Endometrial microvascular endothelial cells (primary cell): Measurements from ENCODE around the gene GPR78. TPM values are rescaled to one million over a fixed set of nuclear protein-coding genes. Genes with fewer than 3 reads are reported as not detected.
"Not testable (repeated sequence)": the region's sequence is repeated elsewhere in the genome, so short reads cannot be mapped to it uniquely, and the experiment has no call there.

Source experiments
- in situ Hi-C: cut with HindIII; loops from 2 replicates; pipeline ENCODE4 v1.10.0; 2017; ENCODE audit warnings: low sequenced_read_pairs, low pct_unique_long_range_greater_than_20kb; ENCODE audit errors: inconsistent ontology term
- total RNA-seq: library from RNA; depleted of rRNA; stranded (reverse); fragments of >200 nt; gene quantifications from one replicate; pipeline ENCODE4 v1.2.3, GENCODE V29; 2015; ENCODE audit errors: inconsistent ontology term

GPR78 gene
- total RNA-seq, 1 donor from 2014 or later: not detected

DNA sequence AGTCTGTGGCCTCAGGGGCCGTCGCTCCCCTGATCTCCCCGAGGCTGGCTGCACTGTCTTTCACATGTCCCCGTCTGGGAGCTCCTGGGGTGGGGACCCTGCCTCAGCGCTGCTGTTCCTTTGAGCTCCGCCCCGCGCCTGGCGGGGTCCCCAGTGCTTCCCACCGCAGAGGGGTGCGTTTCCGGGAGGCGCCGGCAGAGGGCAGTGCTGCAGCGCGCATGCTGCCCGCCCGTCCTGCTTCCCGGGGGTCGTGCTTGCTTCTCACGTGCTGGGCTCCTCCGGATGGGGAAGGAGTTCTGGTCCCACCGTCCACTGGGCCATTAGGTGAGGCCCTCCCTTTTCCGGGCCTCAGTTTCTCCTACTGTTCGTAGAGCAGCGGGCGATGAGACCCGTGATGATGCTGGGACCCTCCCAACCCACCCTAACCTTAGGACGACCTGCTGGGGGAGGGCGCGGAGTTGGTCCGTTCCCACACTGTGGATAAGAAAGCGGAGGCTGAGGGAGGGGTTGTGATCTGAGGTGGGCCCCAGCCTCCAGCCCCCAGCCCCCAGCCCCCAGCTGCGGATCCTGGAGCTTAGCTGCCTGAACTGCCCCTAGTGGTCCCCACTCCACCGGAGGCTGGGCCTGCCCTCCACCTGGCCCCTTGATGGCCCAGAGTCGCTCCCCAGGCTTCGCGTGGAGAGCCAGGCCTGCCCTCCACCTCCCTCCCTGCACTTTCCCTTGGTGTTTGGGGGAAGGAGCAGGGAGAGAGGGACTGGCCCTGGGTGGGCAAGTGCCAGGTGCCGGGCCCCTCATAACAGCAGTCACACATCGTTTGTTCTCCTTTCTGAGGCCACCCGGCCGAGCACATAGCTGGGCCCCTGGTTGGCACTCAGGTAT, 27.6 kb downstream of the GPR78 start:
- in situ Hi-C loops: no loop called here

DNA sequence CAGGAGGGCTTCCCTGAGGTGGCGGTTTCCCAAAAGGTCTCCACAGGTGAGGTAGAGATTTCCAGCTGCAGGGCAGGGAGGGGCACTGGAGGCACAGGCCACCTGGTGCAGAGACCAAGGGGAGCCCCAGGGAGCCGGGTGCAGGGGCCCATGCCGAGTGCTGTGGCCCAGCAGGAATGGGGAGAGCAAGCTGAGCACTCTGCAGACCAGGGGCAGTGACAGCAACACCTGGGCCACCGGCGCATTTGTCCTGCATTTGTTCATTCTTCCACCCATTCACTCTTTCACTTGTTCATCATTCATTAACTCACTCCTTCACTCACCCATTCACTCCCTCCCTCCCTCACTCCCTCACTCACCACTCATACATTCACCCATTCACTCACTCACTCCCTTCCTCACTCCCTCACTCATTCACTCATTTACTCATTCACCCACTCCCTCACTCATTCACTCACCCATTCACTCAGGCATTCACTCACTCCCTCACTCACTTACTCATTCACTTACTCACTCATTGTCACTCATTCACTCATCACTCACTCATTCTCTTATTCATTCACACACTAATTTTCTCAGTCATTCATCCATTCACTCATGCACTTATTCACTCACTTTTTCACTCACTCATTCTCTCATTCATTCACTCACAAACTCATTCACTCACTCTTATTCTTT, 28.7 kb downstream of the GPR78 start:
- in situ Hi-C loops: no loop called here

DNA sequence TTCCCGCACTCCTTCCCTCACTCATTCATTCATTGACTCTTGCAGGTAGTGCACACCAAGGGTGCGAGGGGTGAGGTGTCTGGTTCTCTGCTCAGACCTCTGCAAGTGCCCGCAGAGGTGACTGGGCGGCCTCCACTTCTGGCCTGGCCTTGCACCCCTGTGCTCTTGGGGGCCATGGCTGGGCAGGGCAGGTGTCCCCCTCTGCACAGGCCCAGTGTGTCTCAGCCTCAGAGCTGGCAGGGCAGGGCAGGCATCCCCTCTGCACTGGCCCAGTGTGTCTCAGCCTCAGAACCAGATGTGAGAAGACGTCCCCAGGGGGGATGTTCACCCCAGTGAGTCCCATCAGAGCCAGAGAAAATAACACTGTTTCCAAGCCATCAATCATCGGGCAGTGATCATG, 29.2 kb downstream of the GPR78 start:
- in situ Hi-C loops: no loop called here

DNA sequence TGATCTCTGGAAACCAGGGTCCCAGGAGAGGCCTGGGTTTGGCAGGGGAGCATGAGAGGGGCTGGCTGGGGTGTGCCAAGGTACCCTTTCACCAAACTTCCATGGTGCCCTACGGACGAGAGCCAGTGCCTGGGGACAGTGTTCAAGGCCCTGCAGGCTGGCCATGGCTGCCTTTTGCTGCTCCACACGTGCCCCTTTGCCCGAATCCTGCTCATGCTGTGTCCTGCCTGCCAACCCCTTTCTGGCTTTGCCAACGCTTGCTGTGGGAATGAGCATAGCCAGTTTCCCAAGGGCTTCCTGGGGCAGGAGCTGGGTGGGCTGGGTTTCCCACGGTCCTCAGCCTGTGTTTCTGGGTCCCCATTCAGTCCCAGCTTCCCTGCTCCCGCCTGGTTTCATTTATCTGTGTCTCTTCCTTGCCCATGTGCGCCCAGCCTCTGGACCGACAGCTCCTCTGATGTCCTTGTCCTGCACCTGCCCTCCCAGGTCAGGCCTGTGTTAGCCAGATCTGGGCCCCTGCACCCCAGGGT, 29.7 kb downstream of the GPR78 start:
- in situ Hi-C loops: no loop called here

DNA sequence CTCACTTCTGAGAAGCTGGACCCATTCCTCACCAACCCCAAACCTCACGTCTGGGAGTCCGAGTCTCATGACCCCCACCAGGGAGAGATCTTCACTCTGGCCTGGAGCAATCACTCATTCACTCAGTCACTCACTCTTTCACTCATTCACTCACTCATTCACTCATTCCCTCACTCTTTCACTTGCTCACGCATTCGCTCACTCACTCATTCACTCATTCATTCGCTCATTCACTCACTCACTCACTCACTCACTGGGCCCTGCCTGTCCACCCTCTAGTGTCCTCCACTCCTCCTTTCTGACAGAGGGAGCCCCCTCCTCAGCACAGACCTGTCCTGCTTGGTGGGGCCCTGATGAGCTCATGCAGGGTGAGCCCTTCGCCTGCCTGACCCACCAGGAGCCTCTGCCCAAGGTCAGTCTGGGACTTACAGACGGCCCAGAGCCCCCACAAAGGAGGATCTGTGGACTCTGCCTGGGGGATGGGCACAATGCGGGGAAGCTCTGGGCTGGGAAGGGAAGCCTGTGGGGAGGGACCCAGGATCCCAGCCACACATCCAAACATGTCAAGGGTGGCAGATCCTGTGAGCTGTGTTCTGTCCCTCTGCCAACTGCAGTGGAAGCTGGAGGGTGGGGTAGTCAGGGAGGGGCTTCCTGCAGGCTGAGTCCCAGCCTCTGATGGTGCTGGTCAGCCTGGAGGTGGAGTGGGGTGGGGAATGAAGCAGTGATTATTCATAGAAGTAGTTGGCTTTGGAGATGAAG, 30.8 kb downstream of the GPR78 start:
- in situ Hi-C loops: no loop called here

DNA sequence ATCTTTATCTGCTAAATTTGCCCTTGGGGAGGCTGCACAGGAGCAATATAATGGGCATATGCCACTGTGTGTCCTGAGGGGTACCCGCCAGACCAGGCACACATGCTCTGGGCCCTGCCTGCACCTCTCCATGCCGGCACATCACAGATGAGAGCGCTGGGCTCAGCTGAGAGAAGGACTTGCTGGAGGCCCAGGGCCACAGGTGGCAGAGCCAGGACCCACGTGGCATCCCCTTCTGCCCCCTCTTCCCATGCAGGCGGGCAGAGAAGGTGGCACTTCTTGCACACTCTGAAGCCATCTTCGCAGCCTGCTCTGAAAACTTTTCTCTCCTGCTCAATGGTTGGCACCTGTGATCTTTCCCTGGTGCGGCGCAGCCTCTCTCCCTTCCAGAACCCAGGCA, 32.5 kb downstream of the GPR78 start:
- in situ Hi-C loops: no loop called here

DNA sequence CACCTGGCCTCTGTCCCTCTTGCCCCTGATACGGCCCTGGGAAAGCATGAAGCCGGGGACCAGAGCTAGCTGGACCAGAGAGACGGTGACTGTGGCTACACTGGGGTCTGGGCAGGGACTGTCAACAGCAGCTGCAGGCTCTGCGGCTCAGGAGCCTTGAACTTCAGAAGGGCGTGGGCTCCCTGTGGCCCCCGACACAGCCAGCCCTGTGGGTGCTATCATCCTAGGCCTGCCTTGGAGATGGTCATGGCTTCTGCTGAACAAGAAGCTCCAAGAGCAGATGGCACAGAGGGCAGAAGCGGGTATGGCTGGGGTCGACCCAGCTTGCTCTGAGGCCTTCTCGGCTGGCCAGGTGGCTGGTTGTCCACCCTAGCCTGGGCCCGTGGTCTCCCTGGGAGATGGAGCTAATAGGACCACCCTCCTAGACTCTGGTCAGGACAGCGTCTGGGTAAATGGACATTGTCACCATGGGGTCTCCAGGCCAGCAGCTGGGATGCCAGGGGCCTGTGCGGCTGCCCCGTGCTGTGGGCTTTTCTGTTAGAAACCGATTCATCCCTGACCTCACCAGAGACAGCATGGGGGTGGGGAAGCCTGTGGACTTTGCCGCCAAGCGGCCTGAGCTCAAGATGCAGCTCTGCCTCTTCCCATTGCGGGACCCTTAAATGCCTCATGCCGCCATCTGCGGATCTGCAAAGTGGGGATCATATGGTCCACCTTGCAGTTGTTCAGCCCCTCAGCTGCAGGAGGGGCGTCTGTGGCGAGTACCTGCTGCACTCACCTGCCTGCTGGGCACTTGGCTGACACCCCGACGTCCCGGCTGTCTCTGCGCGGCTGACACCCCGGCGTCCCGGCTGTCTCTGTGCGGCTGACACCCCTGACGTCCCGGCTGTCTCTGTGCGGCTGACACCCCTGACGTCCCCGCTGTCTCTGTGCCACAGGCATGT, 33.5 kb downstream of the GPR78 start:
- in situ Hi-C loops: no loop called here

DNA sequence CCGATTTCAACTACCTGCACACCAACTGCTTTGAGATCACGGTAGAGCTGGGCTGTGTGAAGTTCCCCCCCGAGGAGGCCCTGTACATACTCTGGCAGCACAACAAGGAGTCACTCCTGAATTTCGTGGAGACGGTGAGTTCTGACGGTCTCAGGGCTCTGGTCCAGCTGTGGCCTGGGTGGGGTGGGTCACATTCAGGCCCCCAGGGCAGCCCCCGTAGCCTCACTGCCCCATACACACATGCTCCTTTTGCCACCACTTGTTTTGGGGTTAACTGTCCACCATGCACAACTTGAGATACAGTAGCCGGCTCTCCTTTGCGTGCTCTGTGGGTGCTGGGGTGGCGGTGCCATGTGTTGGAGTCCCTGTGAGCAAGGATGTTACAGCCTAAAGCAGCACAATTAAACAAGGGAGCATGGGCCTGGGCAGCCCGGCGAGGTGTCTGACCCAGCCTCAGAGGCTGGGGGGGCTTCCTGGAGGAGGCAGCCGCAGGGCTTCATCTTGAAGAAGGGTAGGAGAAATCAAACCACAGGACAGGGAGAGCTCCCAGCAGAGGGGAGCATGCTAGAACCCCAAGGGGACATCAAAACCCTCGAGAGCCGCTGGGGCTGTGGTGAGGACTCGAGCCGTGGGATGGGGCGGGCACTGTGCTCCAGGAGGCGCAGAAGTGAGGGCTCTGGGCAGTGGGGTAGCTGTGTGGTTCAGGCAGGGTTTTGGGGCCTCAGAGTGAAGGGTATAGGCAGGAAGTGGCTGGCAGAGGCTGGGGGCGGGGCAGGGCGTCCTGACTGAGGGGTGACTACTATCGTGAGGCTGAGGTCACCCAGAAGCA, 34.4 kb downstream of the GPR78 start:
- in situ Hi-C loops: no loop called here

DNA sequence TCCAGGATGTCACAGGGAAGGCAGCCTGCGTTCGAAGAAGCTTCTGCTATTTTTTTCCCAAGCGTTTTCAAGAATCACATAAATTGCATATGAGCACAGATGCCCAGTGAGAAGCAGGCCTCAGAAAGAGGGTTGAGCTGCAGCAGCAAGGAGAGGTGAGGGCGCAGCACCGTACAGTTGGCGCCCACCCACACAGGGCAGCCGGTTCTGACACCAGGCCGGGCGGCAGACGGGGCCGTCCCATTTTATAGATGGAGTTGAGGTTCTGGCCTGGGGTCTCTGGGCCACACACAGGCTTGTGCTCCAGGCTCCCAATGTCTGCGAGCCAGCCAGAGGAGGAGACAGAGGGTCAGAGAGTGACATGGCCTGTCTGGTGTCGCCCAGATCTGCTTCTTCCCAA, 35.2 kb downstream of the GPR78 start:
- in situ Hi-C loops: no loop called here

DNA sequence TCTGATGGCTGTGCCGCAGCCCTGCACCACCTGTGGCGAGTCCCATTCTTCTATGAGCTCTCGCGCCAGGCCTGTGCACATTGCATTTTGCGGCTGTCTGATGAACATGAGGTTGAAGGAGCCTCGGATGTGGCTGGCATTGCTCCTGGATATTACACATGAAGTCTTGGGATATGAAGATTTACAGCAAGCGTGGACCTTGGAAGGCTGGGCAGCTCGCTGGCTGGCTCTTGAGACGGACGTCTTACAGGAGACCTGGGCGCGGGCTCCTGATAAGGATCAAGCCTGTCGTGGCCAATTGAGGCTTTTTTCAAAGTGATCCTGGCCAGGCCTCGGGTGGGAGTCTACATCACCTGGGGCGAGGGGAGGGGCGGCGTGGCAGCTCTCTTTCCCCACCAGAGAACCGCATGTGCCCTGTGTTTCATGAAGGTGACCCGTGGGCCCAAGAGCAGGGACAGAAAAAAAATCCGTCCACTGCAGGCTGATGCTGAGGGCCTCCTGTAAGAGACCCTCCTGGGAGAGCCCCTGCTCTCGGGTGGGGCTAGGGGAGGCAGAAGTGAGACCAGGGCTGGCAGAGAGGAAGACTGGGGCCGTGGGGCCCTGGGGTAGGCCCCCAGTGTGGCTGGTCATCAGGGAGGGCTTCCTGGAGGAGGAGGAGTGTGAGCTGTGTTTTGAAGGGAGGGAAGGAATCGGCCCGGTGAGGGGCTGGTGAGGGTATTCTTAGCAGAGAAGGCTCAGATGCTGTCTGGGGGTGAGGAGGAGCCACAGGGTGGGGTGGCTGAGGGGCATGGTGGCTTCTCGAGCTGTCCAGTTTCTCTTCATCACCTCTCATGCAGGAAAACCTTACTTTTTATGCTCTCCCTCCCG, 36.0 kb downstream of the GPR78 start:
- in situ Hi-C loops: no loop called here

DNA sequence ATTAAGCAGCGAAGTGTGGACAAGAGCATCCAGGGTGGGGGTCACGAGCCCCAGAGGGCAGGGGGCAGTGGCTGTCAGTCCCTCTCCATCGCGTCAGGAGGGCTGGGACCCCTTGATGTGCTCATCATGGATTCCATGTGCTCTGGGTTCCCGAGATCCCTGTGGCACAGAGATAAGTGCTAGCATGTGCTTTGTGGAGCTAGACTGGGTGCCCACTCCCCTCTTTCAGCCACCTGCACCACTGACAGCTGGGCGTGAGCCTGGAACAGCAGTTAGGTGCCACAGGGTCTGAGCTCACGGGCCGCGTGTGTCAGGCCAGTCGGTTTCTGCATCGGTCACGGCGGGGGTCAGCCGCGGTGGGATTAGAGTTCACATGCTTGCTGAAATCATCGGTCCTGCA, 36.6 kb downstream of the GPR78 start:
- in situ Hi-C loops: no loop called here

DNA sequence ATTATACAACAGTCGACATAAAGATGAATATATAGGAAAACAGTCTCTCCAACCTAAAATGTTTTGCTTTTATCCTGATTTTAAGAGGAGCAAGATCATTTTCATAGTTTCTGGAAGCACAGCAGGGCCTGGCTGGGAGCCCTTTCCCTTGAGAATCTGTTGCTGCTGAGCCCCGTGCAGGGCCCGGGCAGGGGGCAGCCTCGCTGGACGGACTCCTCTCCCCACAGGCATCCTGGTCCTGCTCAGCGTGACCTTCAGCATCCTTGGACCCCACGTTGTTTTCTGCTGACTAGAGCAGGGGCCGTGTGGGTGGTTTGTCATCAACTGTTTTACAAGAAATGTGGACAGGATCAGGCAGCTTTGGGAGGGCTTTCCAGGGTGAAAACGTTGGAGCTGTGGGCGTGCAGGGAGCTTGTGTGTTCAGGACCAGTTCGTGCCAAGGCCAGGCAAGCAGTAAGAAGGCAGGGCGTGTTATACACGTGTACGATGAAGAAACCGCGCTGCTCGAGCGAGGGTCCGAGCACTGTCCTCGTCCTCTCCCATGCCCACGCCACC, 37.4 kb downstream of the GPR78 start:
- in situ Hi-C loops: no loop called here

DNA sequence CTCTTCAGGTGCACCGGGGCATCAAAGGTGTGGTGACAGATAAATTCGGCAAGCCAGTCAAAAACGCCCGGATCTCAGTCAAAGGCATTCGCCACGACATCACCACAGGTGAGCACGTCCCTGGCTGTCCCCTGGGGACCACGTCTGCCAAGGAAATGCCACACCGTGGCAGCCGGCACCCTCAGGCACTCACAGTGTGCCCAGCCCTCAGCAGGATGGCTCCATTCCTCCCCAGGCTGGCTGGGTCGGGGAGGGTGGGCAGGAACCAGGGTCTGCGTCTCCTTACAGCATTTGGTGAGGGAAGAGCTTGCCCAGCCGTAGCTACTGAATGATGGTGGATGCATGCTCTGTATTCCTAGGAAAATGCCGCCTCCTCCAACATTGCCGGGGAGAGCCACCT, 38.2 kb downstream of the GPR78 start:
- in situ Hi-C loops: no loop called here

DNA sequence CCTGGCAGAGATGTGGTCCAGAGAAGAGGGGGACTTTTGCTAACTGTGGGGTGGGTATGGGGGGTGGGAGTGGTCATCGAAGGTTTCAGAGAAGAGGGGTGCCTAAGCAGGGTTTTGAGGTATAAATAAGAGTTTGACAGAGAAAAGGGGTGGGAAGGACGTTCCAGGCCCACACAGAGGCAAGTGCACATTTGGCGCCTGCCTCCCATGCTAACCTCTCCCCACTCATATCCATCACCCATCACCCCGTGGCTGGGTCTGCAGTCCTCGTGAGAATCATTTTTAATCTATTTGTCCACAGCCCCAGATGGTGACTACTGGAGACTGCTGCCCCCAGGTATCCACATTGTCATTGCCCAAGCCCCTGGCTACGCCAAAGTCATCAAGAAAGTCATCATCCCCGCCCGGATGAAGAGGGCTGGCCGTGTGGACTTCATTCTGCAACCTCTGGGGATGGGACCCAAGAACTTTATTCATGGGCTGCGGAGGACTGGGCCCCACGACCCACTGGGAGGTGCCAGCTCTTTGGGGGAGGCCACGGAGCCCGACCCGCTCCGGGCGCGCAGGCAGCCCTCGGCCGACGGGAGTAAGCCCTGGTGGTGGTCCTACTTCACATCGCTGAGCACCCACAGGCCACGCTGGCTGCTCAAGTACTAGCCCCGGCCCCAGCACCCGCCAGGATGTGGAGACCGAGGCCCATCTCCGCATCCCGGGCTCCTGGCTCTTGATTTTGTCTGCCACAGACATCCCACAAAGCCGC, 38.9 kb downstream of the GPR78 start:
- in situ Hi-C loops: no loop called here

DNA sequence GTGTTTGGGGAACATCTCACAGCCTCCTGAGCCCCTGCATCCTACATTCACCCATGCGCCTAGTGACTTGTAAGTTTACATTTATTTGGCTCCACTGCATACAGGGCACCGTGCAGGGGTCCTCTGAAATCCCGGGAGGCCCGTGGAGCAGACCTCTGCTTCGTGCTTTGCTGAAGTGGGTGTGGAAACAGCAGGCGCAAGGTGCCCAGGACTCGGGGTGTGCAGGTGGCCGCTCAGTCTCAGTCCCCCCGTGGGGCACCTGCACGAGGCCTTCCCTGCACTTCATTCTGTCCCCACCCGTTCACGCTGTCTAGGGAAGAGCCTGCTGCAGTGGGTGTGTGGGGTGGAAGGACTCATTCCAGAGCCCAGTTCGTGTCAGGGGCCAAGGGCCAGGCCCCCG, 40.9 kb downstream of the GPR78 start:
- in situ Hi-C loops: not testable (repeated sequence)
